HL-60/S4 treated with retinoic acid at 250 ng/mL for 4 days and 3 days (cell line): Measurements from ENCODE around the gene SPTBN4.
"Not testable (repeated sequence)": the region's sequence is repeated elsewhere in the genome, so short reads cannot be mapped to it uniquely, and the experiment has no call there.

Experiments
- in situ Hi-C: fragments of 300-500 bp; cut with MboI; formaldehyde crosslinking; loops from 2 replicates; pipeline ENCODE4 v1.7.0; 2022; ENCODE audit warnings: low sequenced_read_pairs

The SPTBN4 gene

GRCh38 chr19:40528078-40528477 lies 61.3 kb downstream of the SPTBN4 start:
- in situ Hi-C loops, result no loop called here

GRCh38 chr19:40528533-40529092 lies 61.8 kb downstream of the SPTBN4 start:
- in situ Hi-C loops, result no loop called here

GRCh38 chr19:40529093-40529954 lies 62.5 kb downstream of the SPTBN4 start:
- in situ Hi-C loops, result no loop called here

- in situ Hi-C loops, result no loop called here
These were observed 63.5 kb downstream of the SPTBN4 start for GRCh38 chr19:40530091-40530901.

GRCh38 chr19:40533508-40533907 lies 66.7 kb downstream of the SPTBN4 start:
- in situ Hi-C loops, result no loop called here

- in situ Hi-C loops, result no loop called here
These were observed 67.3 kb downstream of the SPTBN4 start for GRCh38 chr19:40534148-40534547.

- in situ Hi-C loops, result no loop called here
These were observed 72.3 kb downstream of the SPTBN4 start for GRCh38 chr19:40539070-40539469.

GRCh38 chr19:40542202-40542859 lies 75.5 kb downstream of the SPTBN4 start:
- in situ Hi-C loops, result no loop called here

GRCh38 chr19:40543029-40543597 lies 76.3 kb downstream of the SPTBN4 start:
- in situ Hi-C loops, result no loop called here

- in situ Hi-C loops, result not testable (repeated sequence)
These were observed 79.5 kb downstream of the SPTBN4 start for GRCh38 chr19:40546153-40546841.

GRCh38 chr19:40547190-40547589 lies 80.4 kb downstream of the SPTBN4 start:
- in situ Hi-C loops, result not testable (repeated sequence)

GRCh38 chr19:40547836-40548235 lies 81.0 kb downstream of the SPTBN4 start:
- in situ Hi-C loops, result no loop called here

- in situ Hi-C loops, result no loop called here
These were observed 82.4 kb downstream of the SPTBN4 start for GRCh38 chr19:40549007-40549708.

- in situ Hi-C loops, result no loop called here
These were observed 84.2 kb downstream of the SPTBN4 start for GRCh38 chr19:40550951-40551350.

- in situ Hi-C loops, result no loop called here
These were observed 86.0 kb downstream of the SPTBN4 start for GRCh38 chr19:40552848-40553247.

GRCh38 chr19:40553885-40554857 lies 87.4 kb downstream of the SPTBN4 start:
- in situ Hi-C loops, result no loop called here

GRCh38 chr19:40555978-40556689 lies 89.3 kb downstream of the SPTBN4 start:
- in situ Hi-C loops, result no loop called here
